Calu3 (cell line): Measurements from ENCODE around the gene OR13C5. TPM values are rescaled to one million over a fixed set of nuclear protein-coding genes. Genes with fewer than 3 reads are reported as not detected.
"Not testable (repeated sequence)": the region's sequence is repeated elsewhere in the genome, so short reads cannot be mapped to it uniquely, and the experiment has no call there.

Experiments used
- Bru-seq: library from RNA; stranded (reverse); fragments of 400-500 nt; gene quantifications from one replicate; lab custom pipeline; 2021; lab: Mats Ljungman, UMichigan
- BruChase-seq, 2 experiments: library from RNA; stranded (reverse); fragments of 400-500 nt; gene quantifications; one replicate each; lab custom pipeline; 2021; lab: Mats Ljungman, UMichigan
- BruUV-seq: library from RNA; stranded (reverse); fragments of 400-500 nt; replicated peaks from 2 replicates; lab custom pipeline; 2021; lab: Mats Ljungman, UMichigan
- CTCF ChIA-PET: fragments of 300-600 bp; sonication (Branson Sonifier 250); formaldehyde crosslinking; loops from one replicate; lab custom pipeline; 2022; ENCODE audit warnings: antibody characterized with exemption; lab: Charles Lee
- DNase-seq: peaks from one replicate; pipeline ENCODE4 v3.0.0; 2022
- H3K27ac Mint-ChIP-seq: one replicate; pipeline ENCODE4 v1.8.0; 2022; ENCODE audit warnings: mixed read lengths; ENCODE audit not compliant: unreplicated experiment
- H3K27me3 Mint-ChIP-seq: one replicate; pipeline ENCODE4 v1.8.0; 2022; ENCODE audit warnings: mixed read lengths; ENCODE audit not compliant: unreplicated experiment
- H3K36me3 Mint-ChIP-seq: one replicate; pipeline ENCODE4 v1.8.0; 2022; ENCODE audit warnings: mild to moderate bottlenecking, moderate library complexity, mixed read lengths; ENCODE audit not compliant: insufficient read depth, unreplicated experiment
- H3K4me1 Mint-ChIP-seq: one replicate; pipeline ENCODE4 v1.8.0; 2022; ENCODE audit warnings: mild to moderate bottlenecking, low read depth, mixed read lengths; ENCODE audit not compliant: unreplicated experiment
- H3K4me3 Mint-ChIP-seq: one replicate; pipeline ENCODE4 v1.8.0; 2022; ENCODE audit warnings: mild to moderate bottlenecking, low read depth, moderate library complexity, mixed read lengths; ENCODE audit not compliant: unreplicated experiment
- H3K9me3 Mint-ChIP-seq: one replicate; pipeline ENCODE4 v1.8.0; 2022; ENCODE audit warnings: low read depth, mixed read lengths; ENCODE audit not compliant: unreplicated experiment
- intact Hi-C: fragments of 100-400 bp; cut with micrococcal nuclease; formaldehyde crosslinking; loops from one replicate; pipeline ENCODE4 v1.10.0; 2022; ENCODE audit not compliant: unreplicated experiment
- long read RNA-seq: library from polyadenylated mRNA; stranded (forward); transcript quantifications from one replicate; pipeline ENCODE4 v2.0.0, GENCODE V29; 2022
- total RNA-seq: library from RNA; stranded (reverse); gene quantifications from 2 replicates; pipeline ENCODE4 v1.2.3, GENCODE V29; 2022
- TF ChIP-seq, protein P1 (sequence below): fragments of 200-600 bp; IDR thresholded peaks from one replicate; pipeline ENCODE4 v1.8.0; 2022; ENCODE audit warnings: antibody characterized with exemption; ENCODE audit not compliant: unreplicated experiment

The OR13C5 gene
- not detected in 2 replicates for total RNA-seq
- percentile 15 among the genes with signal in this experiment for Bru-seq, nascent RNA
- BruChase-seq, experiment 1, labeled RNA remaining after a 6-hour chase: not detected
- BruChase-seq, experiment 2, labeled RNA remaining after a 2-hour chase: not detected
- long read RNA-seq: 0 reads

DNA sequence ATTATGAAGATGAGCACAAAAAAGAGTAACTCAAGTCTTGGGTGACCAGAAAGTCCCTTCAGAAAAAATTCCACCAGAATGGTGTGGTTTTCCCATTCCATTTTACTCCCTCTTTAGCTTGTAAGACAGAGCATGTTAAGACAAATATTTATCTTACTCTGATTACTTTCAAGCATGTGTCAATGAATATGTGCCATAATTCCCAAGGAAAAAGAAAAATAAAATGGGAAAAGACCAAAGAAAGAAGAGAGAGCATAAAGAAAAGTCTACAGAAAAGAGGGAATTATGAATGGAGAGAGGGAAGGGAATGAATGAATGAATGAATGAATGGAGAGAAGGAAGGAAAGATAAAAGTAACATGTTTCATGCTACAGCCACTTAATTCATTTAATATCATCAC, at the start of gene OR13C5:
Gene OR13C5, minus strand, starts transcription at position 101 of the 400 bp plus-strand sequence. Its CDS starts 0 bp downstream, at position 101.
- H3K27me3 Mint-ChIP-seq, intact Hi-C loops, H3K4me1 Mint-ChIP-seq, H3K9me3 Mint-ChIP-seq, DNase-seq, BruUV-seq, CTCF ChIA-PET, H3K27ac Mint-ChIP-seq, H3K36me3 Mint-ChIP-seq, H3K4me3 Mint-ChIP-seq: not testable (repeated sequence)

GRCh38 chr9:104635456-104635855, 36.2 kb upstream of the OR13C5 start:
- Mint-ChIP-seq H3K27ac (no peak overlapping the region), H3K4me3 (no peak overlapping the region), H3K9me3 (peaks cover 3% of the 10 kb centered on the region), H3K4me1 (no peaks in the 10 kb centered on the region), H3K36me3 (no peaks in the 10 kb centered on the region), H3K27me3 (no peaks in the 10 kb centered on the region)
- intact Hi-C loops: no loop called here
- TF ChIP-seq, protein P1, sequence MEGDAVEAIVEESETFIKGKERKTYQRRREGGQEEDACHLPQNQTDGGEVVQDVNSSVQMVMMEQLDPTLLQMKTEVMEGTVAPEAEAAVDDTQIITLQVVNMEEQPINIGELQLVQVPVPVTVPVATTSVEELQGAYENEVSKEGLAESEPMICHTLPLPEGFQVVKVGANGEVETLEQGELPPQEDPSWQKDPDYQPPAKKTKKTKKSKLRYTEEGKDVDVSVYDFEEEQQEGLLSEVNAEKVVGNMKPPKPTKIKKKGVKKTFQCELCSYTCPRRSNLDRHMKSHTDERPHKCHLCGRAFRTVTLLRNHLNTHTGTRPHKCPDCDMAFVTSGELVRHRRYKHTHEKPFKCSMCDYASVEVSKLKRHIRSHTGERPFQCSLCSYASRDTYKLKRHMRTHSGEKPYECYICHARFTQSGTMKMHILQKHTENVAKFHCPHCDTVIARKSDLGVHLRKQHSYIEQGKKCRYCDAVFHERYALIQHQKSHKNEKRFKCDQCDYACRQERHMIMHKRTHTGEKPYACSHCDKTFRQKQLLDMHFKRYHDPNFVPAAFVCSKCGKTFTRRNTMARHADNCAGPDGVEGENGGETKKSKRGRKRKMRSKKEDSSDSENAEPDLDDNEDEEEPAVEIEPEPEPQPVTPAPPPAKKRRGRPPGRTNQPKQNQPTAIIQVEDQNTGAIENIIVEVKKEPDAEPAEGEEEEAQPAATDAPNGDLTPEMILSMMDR: no peak
- BruUV-seq: no TSS peak
- DNase-seq: no peak
- CTCF ChIA-PET: no interaction called here

GRCh38 chr9:104633976-104634520, 34.8 kb upstream of the OR13C5 start:
- no TSS peak for BruUV-seq
- no peaks in the 10 kb centered on the region for H3K36me3 Mint-ChIP-seq
- TF ChIP-seq, protein P1: no peak
- intact Hi-C loops: no loop called here
- no peak overlapping the region for H3K27ac Mint-ChIP-seq
- no peak for DNase-seq
- H3K27me3 Mint-ChIP-seq: no peaks in the 10 kb centered on the region
- peaks cover 3% of the 10 kb centered on the region for H3K9me3 Mint-ChIP-seq
- CTCF ChIA-PET: no interaction called here
- H3K4me3 Mint-ChIP-seq: no peak overlapping the region
- H3K4me1 Mint-ChIP-seq: no peaks in the 10 kb centered on the region

DNA sequence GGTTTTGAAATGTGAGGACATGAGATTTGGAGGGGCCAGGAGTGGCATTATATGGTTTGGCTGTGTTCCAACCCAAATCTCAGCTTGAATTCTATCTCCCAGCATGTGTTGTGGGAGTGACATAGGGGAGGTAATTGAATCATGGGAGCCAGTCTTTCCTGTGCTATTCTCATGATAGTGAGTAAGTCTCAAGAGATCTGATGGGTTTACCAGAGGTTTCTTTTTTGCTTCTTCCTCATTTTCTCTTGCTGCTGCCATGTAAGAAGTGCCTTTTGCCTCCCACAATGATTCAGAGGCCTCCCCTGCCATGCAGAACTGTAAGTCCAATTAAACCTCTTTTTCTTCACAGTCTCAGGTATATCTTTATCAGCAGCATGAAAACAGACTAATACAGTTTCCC, 26.8 kb upstream of the OR13C5 start:
- intact Hi-C loops, H3K27me3 Mint-ChIP-seq, BruUV-seq, H3K9me3 Mint-ChIP-seq, H3K27ac Mint-ChIP-seq, CTCF ChIA-PET, H3K4me1 Mint-ChIP-seq, H3K4me3 Mint-ChIP-seq, DNase-seq, H3K36me3 Mint-ChIP-seq: not testable (repeated sequence)

- DNase-seq: no peak
- intact Hi-C loops: no loop called here
- TF ChIP-seq, protein P1: no peak
- H3K36me3 Mint-ChIP-seq: no peaks in the 10 kb centered on the region
- no TSS peak for BruUV-seq
- no peak within 1 kb of the TSS for H3K27ac Mint-ChIP-seq
- CTCF ChIA-PET: no interaction called here
- no peaks in the 10 kb centered on the region for H3K9me3 Mint-ChIP-seq
- no peak within 1 kb of the TSS for H3K4me3 Mint-ChIP-seq
- H3K27me3 Mint-ChIP-seq: no peaks in the 10 kb centered on the region
- H3K4me1 Mint-ChIP-seq: no peaks in the 10 kb centered on the region
These were observed 18.9 kb upstream of the OR13C5 start, which contains the start of gene OR13C9 for GRCh38 chr9:104618104-104618503. OR13C9 (minus strand) TSS chr9:104618204; CDS start chr9:104618204, 0 bp downstream.
